HG03135 (cell line): Measurements from ENCODE around the gene GGNBP2.

Experiments
- ATAC-seq: cut with Tn5 transposase; IDR thresholded peaks from one replicate; pipeline ENCODE4 v1.9.1; 2021; ENCODE audit warnings: mild to moderate bottlenecking, moderate library complexity; ENCODE audit not compliant: unreplicated experiment

GGNBP2 gene

DNA sequence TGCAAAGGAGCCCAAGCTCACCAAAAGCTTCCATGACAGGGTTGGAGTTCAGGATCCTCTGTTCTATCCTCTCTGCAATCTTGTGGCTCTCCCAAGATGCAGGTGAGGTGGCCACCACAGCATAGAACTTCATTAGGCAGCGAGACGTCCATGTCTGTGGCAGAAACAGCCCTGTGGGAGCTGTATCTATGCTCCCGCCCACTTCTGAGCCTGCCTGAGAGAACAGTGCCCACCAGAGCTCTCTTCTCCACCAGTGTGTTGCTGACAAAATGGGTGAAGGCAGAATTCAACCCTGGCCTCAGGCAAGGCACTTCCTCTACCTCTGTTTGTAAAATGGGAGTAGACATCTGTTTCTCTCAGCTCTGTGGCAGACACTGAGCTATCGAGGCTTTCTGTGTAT is 28.9 kb upstream of the GGNBP2 start:
- ATAC-seq = no peak

DNA sequence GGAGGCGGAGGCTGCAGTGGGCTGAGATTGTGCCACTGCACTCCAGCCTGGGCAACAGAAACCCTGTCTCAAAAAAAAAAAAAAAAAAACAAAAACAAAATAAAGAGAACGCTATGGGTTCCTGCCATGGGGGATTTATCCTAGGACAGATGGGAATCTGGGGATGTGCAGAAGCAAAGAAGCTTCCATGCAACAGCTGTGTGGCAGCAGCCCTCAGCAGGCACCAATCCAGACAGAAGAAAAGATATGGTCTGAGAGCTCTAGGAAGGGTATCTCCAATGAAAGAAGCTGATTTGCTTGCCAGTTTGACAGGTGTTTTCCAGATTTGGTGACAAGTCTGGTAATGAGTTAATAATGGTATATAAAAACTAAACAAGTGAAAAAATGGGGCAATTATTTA is 21.6 kb upstream of the GGNBP2 start:
- no peak for ATAC-seq

DNA sequence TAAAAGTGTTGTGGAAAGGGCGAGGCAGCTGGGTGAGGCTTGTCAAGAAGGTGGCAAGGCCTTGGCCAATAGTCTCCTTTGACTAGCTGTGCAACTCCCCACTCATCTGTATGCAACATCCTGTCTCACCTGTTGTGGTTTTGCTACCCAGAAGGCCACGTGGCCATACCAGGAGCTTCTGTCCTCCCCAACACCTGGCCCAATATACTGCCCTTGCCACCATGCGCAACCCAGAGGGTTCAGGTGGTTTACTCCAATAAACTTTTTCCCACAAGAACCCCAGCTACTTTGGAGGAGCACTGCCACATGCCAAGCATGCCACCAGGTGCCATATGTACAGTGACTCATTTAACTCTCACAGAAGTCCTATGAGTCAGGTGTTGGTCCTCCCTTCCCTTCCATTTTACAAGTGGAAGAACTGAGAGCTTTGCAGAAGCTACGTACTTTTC is 20.3 kb upstream of the GGNBP2 start:
- ATAC-seq = no peak

DNA sequence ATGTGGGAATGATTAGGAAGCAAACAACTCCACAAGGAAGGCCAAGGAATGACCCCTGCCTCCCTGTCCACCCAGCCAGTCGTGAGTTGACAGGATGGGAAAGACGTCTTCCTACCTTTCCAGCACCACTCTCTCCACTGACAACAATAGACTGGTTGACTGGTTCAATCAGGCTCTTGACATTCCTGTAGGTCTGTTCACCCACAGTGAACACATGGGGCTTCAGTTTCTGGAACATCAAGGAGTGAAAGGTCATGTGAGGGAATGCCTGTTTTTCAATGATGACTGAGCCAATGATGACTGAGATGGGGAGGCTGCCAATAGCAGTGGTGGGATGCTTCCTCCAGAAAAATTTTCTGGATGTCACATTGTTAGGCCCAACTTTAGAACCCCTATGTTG is 19.6 kb upstream of the GGNBP2 start:
- ATAC-seq = no peak

DNA sequence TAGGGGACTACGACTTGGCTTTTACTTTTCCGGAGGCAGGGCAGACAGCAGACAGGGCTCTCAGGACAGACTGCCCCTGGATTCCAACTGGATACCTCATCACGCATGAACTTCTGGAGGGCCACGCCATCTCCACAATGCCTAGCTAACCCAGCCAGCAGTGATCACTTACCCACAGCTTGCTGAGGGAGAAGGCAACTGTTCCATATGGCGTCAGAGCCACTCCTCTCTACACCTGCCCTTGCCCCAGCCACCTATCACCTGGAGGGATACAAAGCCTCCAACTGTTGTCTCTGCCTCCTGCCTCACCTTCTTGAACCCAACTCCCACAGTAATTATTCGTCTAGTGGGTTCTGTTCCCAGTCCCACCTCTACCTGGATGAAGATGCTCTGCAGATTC is 18.8 kb upstream of the GGNBP2 start:
- ATAC-seq = no peak

DNA sequence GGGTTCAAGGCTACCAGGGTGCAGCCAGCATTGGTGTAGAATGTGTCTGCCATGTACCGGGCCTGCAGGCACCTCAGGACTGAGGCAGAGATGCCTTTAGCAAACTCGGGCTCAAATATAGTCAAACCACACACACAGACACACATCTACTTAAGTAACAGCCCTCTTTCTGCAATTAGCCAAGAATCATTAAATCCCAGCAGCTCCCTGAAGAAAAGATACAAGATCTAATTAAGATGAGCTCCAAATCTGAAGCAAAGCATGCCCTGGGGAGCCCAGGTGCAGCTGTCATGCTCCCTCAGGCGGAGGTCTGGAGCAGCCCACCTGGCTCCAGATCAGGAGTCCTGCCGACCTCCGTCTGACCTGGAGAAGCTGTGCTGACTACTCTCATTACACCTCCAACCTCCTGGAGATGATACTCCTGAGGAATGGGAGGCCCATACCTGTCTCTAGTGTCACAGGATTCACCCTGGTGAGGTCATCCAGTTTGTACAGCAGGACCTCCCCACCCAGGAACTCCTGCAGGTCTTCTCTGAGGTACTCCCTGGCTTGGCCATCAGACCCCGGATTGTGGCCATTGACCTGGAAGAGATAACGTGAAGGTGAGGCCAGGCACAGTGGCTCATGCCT is 17.0 kb upstream of the GGNBP2 start:
- ATAC-seq = no peak

DNA sequence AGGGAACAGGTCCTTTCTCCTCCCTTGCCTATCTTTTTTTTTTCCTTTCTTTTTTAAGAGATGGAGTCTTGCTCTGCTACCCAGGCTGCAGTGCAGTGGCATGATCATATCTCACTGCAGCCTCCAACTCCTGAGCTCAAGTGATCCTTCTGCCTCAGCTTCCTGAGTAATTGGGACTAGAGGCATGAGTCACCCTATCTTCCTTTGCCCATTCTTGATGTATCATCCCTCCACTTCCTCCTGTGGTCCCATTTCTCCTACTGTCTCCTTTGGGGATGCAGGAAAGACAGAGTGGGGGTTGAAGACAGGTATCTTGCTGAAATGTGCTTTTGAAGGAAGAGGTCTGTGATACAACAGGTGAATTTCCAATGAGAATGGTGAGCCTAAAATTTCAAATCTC is 15.6 kb upstream of the GGNBP2 start:
- ATAC-seq = no peak

DNA sequence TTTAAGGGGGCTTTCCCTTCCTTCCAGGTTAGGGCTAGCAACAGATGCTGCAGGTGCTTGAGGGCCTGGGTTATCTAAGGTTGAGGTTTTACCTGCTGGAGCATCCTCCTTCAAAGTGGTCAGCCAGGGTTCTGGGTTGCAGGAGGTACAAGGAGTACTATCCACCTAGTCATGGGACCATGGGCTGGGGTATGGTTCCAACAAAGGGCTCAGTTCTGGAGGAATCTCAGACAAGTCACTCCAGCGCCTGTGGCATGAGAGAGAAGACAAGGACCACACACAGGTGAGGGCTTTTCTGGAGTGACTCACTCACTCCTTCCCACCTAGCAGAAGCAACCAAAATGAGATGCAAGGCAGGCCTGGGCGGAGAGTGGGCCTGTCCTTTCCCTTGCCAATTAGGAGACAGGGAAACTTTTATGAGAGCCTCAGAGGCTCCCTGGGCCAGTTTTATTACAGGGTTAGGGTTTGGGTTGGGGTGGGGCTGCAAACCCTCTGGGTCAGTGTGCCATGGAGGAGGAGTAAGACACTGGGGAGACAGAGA is 12.2 kb upstream of the GGNBP2 start:
- ATAC-seq = no peak

DNA sequence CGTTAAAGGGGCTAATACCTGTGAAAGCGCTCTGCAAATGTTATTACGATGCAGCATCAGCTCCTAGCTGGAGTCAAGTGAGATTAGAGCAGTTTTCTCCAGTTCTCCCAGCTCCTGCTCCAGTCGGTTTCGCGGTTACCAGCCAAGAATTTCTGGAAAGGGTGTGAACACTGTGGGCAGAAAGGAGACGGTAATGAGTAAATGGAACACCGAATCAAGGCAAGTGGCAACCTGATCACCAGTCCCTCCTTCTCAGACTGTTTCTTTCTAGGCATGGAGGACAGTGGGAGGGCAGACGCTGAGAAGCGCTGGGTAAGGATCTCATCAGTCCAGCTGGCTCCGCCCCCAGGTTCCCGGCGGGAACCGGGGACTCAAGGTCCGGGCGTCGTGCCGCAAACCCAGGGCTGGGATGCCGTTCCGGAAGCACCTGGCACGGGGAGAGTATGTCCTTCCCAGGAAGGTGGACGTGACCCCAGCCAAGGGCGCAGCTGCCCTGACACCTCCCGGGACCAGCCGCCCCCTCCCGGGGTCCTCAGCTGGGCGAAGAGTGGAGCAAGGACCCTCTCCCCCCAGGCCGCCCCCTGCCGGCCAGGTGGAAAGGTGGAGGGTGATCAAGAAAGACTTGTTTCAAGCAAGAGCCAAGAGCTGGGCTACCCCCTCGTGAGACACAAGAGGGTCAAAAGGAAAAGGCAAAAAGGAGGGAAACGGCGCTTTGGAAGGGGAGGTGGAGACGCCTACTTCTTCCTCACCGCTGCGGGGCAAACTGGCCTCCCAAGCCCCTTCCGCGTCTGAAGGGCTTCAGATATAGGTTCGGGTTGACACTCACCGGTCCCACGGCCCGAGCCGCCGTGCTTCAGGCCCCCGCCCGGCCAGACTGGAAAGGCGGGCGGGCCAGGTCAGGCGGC is 10.5 kb upstream of the GGNBP2 start:
- ATAC-seq = peak; percentile 21

DNA sequence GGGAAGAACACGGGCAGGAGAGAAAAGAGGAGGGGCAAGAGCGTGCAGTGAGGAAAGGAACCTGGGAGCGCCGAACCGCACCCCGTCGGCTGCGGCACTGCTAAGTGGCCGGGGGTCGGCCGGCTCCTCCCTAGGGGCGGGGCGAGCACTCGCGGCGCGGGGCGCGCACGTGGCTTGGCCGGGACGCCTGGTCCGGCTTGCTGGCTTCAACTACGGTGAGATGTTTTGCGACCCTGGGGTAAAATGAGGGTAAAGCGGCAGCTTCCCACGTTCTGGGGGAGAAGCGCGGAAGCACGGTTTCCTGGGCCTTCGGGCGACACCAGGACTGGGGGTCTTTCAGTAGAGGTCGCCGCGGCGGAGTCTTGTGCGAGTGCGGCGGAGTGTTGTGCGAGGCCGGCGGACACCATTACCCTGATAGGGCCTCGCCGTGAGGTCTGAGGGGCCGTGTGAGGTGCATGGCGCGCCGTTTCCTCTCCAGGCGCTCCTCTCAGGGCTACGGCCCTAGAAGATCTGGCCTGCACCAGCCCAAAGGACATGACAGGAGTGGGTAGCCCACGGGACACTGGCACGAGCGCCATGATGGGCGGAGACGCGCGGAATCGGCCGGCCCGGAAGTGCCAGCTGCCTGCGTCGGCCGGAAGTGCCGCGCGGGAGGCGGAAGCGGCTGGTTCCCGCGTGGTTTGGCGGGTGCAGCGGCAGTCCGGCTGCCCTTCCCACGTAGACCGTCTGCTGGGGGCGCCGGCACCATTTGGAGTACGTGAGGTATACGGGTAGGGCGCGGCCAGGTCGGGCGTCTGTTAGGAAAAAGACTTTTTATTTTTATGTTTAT is 9.7 kb upstream of the GGNBP2 start, which contains the start of the genes MYO19 and PIGW:
MYO19 (minus strand) TSS at position 29 of the 829 bp plus-strand sequence. CDS start 2,330 bp downstream, outside the sequence.
PIGW (plus strand) TSS at position 148 of the 829 bp plus-strand sequence. CDS start 2,115 bp downstream, outside the sequence.
- peak; percentile 70 for ATAC-seq

DNA sequence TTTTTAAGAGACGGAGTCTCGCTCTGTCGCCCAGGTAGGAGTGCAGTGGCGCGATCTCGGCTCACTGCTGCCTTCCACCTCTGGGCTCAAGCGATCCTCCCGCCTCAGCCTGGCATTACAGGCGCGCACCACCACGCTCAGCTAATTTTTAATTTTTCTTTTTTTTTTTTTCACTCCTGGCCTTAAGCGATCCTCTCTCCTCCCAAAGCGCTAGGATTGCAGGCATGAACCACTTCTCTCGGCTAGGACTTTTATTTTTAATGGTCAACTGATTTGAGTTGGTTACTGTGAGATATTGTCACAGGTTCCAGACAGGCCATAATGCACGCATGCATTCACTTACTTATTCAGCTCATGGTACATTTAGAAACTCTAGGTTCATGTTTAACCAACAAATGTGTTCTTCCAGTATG is 9.0 kb upstream of the GGNBP2 start:
- peak; percentile 15 for ATAC-seq

DNA sequence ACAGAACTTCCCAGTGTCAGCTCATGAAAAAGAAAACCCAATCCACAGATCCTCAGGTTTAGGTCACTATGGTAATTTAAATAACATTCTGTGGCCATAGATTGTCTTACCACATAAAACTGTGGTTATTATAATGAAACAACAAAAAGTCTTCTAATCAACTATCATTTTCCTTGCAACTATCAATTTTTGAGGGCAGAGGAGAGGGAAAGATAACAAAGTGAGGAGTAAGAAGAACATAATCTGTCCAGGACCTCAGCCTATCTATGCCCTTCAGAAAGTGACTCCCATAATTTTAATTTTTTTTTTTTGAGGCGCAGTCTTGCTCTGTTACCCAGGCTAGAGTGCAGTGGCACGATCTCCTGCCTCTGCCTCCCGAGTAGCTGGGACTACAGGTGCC is 4.0 kb upstream of the GGNBP2 start:
- no peak for ATAC-seq

DNA sequence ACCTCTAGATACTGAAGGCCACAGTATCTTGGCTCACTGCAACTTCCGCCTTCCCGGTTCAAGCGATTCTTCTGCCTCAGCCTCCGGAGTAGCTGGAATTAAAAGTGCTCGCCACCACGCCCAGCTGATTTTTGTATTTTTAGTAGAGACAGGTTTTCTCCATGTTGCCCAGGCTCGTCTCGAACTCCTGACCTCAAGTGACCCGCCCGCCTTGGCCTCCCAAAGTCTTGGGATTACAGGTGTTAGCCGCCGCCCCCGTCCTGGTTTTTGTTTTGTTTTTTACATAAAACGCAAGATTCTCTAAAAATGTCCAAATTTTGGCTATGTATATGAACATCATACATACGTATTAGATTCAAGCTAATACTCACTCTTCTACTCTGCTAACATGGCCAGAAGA is 2.0 kb upstream of the GGNBP2 start:
- ATAC-seq = no peak

DNA sequence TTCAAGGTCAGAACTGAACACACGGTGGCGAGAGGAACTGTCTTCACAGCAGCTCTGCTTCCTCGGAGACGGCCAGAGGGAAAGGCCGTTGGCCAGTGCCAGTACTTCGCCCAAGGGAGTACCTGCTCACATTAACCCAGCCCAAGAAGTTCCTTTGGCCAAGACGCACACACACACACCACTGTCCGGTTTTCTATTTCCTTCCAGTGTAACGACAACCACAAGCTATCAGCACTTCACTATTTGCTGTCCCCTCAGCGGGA is 744 bp upstream of the GGNBP2 start:
- peak; percentile 17 for ATAC-seq

DNA sequence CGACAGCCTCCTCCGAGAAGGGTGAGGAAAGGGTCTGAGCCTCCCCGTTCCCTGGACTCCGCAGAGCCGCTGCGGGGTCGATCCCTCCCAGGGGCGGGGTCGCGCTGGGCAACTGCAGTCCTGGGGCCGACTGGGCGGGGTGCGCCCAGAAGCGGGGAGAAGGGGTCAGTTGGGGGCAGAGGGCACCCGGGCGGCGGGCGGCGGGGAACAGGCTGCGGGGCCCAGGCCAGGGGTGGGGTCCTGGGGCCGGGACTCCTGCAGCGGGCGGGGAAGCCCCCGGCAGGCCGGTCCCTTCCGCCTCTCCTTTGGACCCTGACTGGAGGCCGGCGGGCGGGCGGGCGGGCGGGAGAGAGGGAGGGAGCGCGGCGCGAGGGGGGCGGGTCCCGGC is 352 bp downstream of the GGNBP2 start:
- ATAC-seq = peak; percentile 22

DNA sequence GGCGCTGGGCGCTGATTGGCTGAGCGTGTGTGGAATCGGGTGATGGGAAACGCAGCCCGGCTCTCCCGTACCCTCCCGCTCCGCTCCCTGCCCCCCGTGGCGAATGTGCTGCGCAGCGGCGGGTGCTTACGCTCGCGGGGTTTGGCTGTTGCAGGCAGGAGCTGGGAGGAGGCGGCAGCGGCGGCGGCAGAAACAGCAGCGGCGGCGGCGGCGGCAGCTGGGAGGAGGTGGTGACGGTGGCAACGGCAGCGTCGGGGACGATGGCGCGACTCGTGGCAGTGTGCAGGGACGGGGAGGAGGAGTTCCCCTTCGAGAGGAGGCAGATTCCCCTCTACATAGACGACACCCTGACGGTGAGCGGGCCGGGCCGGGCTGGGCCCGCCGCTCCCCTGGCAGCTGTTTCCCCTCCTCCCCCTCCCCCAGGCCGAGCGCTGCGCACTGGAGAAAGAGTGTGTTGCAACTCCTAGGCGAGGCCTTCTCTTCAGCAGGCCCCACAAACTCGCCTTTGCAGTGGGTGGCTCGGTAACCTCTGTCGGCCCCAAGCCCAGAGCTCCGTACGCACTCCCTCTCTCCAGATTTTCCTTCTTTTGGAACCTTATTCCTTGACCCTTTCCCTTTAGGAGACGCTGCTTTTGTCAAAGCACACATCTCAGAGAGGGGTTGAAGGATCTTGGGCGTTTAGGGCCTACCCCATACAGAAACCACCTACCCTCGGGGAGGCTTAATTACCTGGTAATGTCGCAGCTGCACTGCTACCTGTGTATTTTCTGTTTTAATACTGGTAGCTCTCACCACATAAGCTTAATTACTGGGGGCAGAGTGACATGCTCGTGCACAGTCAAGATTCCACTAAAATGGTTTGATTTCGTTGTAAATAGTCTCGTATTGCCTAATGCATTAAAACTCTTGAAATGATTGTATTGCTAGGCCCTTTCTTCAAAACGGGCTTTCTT is 1.0 kb downstream of the GGNBP2 start:
- ATAC-seq = peak; percentile 64

DNA sequence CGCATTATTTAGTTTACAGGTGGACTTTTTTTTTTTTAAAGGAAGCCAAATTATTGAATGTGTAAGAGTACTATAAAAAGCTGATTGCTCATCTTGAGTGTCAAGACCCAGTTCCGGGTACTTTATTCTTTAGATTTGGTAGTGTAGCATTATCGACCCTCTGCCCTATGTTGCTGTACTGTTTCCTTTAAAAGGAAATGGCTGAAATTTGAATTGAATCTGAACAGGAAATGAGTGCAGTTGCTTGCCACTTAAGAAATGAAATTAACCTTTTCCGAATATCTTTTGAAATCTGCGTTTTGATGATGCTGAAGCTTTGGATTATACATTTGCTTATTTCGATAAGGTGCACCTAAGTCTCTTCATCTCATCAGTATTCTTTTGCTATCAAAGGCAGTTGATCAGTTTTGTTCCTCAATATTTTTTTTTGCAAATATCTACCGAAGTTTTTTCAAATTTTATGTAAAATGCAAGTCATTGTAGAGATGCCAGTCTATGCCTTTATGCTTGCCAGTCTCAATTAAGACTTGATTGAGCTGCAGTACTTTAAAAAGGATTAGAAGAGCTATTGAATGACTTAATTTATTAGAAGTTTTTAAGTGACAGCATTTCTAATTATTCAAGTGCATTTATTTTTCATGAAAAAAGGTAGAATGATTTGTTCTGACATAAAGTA is 1.8 kb downstream of the GGNBP2 start:
- no peak for ATAC-seq

DNA sequence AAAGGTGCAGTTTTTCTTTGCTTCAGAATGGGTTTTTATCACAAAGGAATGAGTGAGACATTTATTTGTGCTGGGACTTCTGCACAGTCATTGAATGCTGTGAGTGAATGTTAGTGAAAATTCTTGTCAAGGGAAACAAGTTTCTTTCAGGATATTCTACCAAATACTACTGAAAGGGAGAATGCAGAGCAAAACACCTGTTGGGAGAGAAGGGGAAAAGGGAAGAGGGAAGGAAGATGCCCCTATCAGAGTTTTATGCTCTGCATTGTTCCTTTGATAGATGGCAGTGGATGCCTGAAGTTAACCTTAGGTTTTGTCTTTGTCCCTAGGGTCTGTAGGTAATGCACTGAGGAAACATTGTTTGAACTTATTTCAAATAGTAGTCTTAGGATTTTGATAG is 3.1 kb downstream of the GGNBP2 start:
- no peak for ATAC-seq
